DMS153 treated with DMSO at 0.1 percent for 48 hours (cell line): ENCODE results near the gene ACYP1.

Experiments
- DNase-seq: peaks from one replicate; lab custom pipeline; 2025; ENCODE audit not compliant: unreplicated experiment; lab: John Stamatoyannopoulos, UW

Gene ACYP1

GRCh38 chr14:75040959-75041358, 22.9 kb downstream of the ACYP1 start:
- DNase-seq: no peak

GRCh38 chr14:75040507-75040906, 23.3 kb downstream of the ACYP1 start:
- DNase-seq: no peak

- no peak for DNase-seq
Measured at GRCh38 chr14:75032939-75033338, 30.9 kb downstream of the ACYP1 start.

GRCh38 chr14:75030147-75030546, 33.7 kb downstream of the ACYP1 start:
- no peak for DNase-seq

- DNase-seq: no peak
Measured at GRCh38 chr14:75025876-75026275, 37.9 kb downstream of the ACYP1 start.

GRCh38 chr14:75025082-75025481, 38.7 kb downstream of the ACYP1 start:
- DNase-seq: no peak

- DNase-seq: no peak
Measured at GRCh38 chr14:75023108-75023507, 40.7 kb downstream of the ACYP1 start.

- DNase-seq: no peak
Measured at GRCh38 chr14:75022655-75023054, 41.2 kb downstream of the ACYP1 start.

- no peak for DNase-seq
Measured at GRCh38 chr14:75018694-75019093, 45.1 kb downstream of the ACYP1 start.

- DNase-seq: no peak
Measured at GRCh38 chr14:75016815-75017214, 47.0 kb downstream of the ACYP1 start.

GRCh38 chr14:75015496-75015895, 48.3 kb downstream of the ACYP1 start:
- no peak for DNase-seq

- no peak for DNase-seq
Measured at GRCh38 chr14:75013290-75013689, 50.5 kb downstream of the ACYP1 start.

- no peak for DNase-seq
Measured at GRCh38 chr14:75011356-75011994, 52.3 kb downstream of the ACYP1 start.

- DNase-seq: no peak
Measured at GRCh38 chr14:75010472-75011093, 53.2 kb downstream of the ACYP1 start.

- DNase-seq: no peak
Measured at GRCh38 chr14:75009176-75009575, 54.6 kb downstream of the ACYP1 start.

- no peak for DNase-seq
Measured at GRCh38 chr14:75005357-75005756, 58.5 kb downstream of the ACYP1 start.

- no peak for DNase-seq
Measured at GRCh38 chr14:75003250-75004027, 60.4 kb downstream of the ACYP1 start.
